GM21717 (cell line): ENCODE measurements around the gene MCTP1.

Experiments used
- ATAC-seq: cut with Tn5 transposase; IDR thresholded peaks from one replicate; pipeline ENCODE4 v1.9.1; 2021; ENCODE audit warnings: mild to moderate bottlenecking, moderate library complexity; ENCODE audit not compliant: unreplicated experiment

MCTP1 gene

GRCh38 chr5:94742852-94743251 lies 542.0 kb downstream of the MCTP1 start:
- no peak for ATAC-seq

- no peak for ATAC-seq
Observed at GRCh38 chr5:94740286-94740685, 544.6 kb downstream of the MCTP1 start.

- no peak for ATAC-seq
Observed at GRCh38 chr5:94736498-94736897, 548.4 kb downstream of the MCTP1 start.

- no peak for ATAC-seq
Observed at GRCh38 chr5:94731471-94731870, 553.4 kb downstream of the MCTP1 start.

GRCh38 chr5:94725142-94725541 lies 559.8 kb downstream of the MCTP1 start:
- no peak for ATAC-seq

- no peak for ATAC-seq
Observed at GRCh38 chr5:94715768-94716167, 569.1 kb downstream of the MCTP1 start.

- ATAC-seq, result no peak
Observed at GRCh38 chr5:94711785-94712184, 573.1 kb downstream of the MCTP1 start.

- ATAC-seq, result no peak
Observed at GRCh38 chr5:94709277-94709676, 575.6 kb downstream of the MCTP1 start.

- no peak for ATAC-seq
Observed at GRCh38 chr5:94707359-94707758, 577.5 kb downstream of the MCTP1 start.

- ATAC-seq, result no peak
Observed at GRCh38 chr5:94705427-94705826, 579.5 kb downstream of the MCTP1 start.

GRCh38 chr5:94702729-94703128 lies 582.2 kb downstream of the MCTP1 start:
- peak; percentile 47 for ATAC-seq

- ATAC-seq, result peak; percentile 86
Observed at GRCh38 chr5:94700592-94700991, 584.3 kb downstream of the MCTP1 start.

GRCh38 chr5:94699562-94699961 lies 585.3 kb downstream of the MCTP1 start:
- no peak for ATAC-seq

GRCh38 chr5:94698197-94698596 lies 586.7 kb downstream of the MCTP1 start:
- ATAC-seq, result no peak

- ATAC-seq, result no peak
Observed at GRCh38 chr5:94694671-94695070, 590.2 kb downstream of the MCTP1 start.

- ATAC-seq, result no peak
Observed at GRCh38 chr5:94693845-94694370, 591.0 kb downstream of the MCTP1 start.

GRCh38 chr5:94693043-94693822 lies 591.7 kb downstream of the MCTP1 start:
- ATAC-seq, result peak; percentile 78

GRCh38 chr5:94692581-94692980 lies 592.3 kb downstream of the MCTP1 start:
- ATAC-seq, result no peak

GRCh38 chr5:94691949-94692348 lies 592.9 kb downstream of the MCTP1 start:
- ATAC-seq, result no peak

- ATAC-seq, result no peak
Observed at GRCh38 chr5:94691291-94691690, 593.6 kb downstream of the MCTP1 start.

GRCh38 chr5:94690778-94691177 lies 594.1 kb downstream of the MCTP1 start:
- ATAC-seq, result no peak

- ATAC-seq, result no peak
Observed at GRCh38 chr5:94689908-94690307, 595.0 kb downstream of the MCTP1 start.
